GM21717 (cell line): ENCODE results near the gene SSBP3.
"Not testable (repeated sequence)": the region's sequence is repeated elsewhere in the genome, so short reads cannot be mapped to it uniquely, and the experiment has no call there.

Experiments
- ATAC-seq: cut with Tn5 transposase; IDR thresholded peaks from one replicate; pipeline ENCODE4 v1.9.1; 2021; ENCODE audit warnings: mild to moderate bottlenecking, moderate library complexity; ENCODE audit not compliant: unreplicated experiment

SSBP3 gene

DNA sequence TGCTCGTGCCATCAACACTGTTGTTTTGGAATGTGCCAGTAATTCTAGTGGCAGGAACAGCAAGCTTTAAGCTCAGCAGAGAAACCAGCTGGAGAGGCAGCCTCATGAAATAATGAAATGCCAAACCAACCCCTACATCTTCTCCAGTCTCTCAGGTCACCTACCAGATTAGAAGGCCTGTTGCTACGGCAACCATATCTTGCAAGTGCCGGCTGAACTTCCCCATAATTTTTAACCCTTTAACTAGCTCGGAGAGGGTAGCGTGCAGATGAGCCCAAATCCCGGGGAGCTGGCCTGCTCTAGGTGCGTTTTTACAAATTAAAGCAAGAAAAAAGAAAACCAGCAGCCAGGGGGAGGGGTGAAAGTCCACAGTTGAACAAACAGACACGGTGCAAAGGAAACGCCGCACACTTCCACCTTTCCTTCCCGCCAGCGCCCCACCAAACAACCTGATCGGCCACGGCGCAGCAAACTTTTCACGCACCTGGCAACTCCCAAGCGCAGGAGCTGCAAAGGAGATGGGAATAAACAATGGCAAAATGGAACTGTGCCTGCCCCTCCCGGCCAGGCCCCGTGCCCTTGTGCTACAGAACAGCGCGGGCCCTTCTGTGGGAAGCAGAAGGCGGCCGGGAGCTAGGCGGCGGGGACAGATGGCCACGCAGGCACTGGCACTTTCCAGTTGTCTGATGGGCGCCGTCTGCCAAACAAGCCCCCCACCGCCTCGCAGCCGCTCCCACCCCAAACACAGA is 50.1 kb downstream of the SSBP3 start:
- ATAC-seq = no peak

DNA sequence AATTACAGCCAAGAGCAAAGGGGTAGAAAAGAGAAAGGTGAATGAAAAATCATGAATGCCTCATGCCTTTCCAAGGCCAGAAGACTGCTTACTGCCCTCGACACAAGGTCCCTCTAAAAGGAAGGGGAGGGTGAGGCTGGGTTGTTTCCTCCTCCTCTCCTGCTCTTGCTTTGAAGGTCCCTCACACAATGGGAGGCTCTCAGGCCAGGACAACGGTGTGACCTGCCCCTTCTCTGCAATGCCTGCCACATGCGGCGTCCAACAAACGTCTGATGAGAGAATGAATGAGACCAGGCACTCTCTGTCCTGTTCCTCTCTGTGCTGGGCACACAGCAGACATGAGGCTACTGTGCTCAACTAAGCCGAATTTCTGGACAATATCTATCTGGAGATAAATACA is 51.3 kb downstream of the SSBP3 start:
- no peak for ATAC-seq

DNA sequence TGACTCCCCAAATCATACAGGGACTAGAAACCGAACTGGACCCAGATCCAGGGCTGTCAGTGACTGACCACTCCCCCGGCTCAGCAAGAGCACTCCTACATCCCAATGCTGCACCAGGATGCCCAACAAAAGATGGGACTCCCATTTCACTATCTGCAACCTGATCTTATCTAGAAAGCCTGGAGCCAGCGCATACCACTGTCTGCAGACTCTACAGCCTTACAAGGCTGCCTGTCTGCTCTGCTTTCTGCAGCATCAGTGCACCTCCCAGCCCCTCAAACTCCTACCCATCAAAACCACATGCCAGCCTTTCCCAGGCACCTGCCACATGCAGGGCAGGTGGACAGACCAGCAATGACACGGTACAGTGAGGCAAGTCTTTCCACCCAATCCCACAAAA is 52.2 kb downstream of the SSBP3 start:
- ATAC-seq = no peak

DNA sequence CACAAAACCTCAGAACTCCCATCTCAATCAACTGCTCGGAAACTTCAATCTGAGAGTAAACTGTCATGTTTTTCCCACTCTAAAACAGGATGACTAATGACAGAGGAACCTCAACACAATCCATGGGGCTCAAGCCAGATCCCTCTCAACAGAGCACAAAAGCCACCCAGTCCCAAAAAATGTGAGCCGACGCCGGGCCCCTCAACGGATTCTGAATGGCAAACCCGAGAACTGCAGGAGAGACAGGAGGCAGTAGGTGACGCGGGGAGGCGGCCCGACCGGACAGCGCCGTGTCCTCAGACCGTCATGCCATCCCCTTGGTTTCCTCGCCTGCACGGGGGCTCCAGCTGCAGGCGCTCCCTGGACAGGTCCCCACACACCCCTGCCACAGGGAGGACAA is 53.4 kb downstream of the SSBP3 start:
- ATAC-seq = no peak

DNA sequence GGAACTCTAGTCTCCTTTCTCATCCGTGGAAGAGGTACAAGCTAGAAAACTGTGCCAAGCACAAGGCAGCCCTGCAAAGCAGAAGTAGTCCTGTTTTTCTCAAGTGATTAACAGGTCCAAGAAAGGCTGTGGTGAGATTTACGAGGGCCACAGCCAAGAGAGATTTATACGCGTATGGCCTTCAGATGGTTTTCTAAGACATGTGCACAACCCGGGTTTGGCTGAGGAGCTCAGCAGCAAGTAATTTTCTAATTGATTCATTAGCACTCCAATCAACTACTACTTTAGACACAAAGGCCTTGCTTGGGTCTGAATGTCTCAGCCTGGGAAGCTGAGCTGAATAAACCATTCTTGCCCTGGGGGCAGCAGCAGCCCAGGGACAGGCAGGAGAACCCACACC is 55.8 kb downstream of the SSBP3 start:
- no peak for ATAC-seq

DNA sequence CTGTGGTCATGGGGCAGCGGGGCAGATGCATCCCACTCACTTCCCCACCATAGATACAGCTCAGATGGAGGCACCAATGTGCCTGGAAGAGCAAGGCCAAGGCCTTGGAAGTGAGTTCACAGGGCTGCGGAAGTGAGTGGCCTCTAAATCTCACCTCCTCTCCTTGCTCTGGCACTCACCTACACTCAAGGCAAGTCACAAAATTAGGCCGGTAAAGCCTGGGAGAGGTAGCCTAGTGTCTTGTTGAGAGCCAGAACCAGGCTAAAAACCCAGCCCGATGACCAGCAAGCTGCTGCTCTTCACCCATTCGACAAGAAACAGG is 57.5 kb downstream of the SSBP3 start:
- no peak for ATAC-seq

DNA sequence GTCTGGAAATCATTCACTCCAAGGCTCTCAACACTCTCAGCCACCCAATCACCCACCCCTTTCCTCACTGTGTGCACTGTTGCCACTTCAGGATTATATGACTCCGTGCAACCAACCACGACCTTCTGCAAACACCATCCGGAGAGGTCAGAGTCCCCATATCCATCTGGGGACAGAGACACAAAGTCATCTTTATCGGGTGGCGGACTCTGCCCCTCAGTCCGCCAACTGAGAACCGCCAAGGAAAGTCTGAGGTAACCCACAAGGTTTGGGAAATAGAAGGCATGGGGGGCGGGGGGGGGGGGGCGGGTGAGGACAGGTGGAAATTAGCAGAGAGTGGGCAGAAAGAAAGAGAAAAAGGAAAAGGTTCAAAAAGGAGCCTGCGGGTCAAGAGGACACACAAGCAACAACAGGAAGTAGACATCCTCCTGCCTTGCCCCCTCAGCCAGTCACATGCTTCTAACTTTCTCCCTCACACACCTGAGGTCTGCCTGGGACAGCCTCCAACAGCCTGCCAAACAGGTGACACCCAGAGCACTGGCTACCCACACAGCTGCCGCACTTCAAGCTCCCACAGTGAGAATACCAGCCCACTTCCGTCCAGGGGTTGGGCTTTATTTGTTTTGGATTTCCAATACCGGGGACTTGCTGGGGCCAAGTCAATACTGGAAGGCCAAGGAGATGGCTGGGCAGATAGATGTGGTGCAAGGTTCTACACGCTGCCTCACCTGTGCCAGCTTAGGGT is 58.1 kb downstream of the SSBP3 start:
- ATAC-seq = no peak

DNA sequence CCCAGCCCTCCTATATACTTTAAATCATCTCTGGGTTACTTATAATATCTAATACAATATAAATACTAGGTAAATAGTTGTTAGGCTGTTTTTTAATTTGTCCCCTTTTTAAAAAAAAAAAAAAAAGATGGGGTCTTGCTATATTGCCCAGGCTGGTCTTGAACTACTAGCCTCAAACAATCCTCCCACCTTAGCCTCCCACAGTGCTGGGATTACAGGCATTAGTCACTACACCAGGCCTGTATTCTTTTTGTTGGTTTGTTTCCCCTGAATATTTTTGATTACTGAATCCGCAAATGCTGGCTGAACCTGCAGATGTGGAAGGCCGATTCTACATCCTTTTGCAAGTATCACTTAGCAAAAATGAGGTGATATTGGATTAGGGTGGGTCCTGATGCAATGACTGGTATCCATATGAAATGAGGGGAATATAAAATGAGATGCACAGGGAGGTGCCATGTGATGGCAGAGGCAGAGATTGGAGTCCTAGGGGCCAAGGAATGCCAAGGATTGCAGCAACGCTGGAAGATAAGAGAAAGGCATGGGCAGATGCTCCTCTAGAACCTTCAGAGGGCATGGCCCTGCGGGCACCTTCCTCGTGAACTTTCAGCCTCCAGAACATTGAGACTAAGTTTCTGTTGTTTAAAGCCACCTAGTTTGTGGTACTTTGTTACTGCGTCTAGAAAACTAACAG is 58.8 kb downstream of the SSBP3 start:
- ATAC-seq = no peak

DNA sequence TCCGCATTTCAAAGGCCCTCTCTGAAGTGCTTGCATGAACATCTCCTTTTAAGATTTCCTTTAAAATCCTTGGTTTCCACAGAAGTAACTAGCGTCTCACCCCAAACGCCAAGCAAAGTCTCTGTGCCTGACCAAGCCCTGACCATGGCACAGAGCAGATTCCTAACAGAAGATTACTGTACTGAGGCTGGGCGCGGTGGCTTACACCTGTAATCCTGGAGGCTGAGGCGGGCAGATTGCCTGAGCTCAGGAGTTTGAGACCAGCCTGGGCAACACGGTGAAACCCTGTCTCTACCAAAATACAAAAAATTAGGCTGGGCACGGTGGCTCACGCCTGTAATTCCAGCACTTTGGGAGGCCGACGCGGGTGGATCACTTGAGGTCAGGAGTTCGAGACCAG is 60.6 kb downstream of the SSBP3 start:
- not testable (repeated sequence) for ATAC-seq

DNA sequence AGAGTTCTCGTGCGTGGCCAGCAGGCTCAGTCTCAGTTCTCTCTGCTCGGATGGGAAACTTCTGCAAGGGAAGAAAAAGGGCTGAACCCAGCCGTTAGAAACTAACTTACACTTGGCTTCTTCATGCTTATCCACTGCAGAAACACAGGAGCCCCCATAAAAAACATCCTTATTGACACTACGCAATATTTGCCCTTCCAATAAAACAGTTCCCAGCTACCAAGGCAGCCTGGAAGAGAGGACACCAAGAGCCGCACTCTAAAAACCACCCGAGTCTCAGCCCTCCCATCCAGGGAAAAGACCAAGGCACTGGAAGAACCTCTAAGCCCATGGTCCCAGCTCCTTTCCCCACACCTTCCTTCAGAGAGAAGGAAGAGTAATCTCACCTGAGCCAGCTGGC is 61.1 kb downstream of the SSBP3 start:
- ATAC-seq = no peak

DNA sequence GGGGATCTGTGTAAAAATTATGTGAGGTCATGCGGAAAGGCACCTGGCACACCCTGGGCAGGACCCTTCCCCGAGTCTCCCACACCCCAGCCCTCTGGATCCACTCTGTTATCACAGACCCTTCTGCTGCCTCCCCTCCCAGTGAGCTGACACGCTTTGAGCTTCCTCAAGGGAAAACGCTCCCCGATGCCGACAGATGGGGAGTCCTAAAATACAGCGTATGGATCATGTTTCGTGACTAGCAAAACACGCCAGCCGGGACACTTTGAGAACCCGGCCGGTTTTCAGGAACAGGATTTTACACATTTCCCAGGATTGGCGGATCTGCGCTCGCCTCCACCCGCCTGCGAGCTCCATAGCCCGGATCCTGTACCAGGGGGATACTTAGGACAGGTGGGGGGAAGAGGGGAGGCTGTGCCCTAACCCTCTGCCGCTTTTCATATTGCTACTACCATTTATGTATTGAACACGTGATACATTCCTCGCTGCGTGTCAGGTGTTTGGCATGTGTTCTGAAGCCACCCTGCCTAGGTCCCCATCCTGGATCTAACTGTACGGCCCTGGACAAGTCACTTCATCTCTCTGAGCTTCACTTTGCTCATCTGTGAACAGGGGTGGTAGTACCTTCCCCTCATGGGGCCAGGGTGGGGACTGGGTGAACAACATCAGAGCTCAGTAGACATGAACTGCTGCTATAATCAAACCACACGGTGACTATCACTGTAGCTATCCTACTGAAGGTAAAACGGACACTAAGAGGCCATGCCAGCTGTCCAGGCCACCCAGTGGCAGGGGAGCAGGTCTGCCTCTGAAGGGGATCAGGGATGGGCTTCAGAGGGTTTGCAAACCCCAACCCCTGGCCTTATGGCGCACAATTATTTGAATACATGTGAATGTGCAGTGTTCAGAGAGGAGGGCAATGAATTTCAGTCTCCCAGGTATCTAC is 63.2 kb downstream of the SSBP3 start:
- ATAC-seq = no peak

DNA sequence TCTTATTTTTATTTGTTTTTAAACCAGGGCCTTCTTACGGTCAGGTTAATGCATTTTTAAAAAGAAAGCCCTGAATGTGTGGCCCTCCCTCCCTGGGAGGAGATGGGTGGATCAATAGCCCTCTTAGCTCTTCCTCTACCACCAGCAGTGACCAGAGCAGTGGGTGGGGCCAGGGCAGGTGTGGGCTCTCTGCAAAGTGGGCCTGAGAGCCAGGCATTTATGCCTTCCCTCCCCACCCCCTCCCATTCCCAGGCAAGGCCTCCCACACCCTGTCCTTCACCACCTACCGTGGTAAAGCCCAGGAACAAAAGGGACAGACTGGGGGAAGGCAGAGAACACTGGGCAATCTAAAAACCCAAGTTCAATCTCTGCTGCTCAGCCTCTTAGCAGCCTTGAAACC is 63.9 kb downstream of the SSBP3 start:
- no peak for ATAC-seq

DNA sequence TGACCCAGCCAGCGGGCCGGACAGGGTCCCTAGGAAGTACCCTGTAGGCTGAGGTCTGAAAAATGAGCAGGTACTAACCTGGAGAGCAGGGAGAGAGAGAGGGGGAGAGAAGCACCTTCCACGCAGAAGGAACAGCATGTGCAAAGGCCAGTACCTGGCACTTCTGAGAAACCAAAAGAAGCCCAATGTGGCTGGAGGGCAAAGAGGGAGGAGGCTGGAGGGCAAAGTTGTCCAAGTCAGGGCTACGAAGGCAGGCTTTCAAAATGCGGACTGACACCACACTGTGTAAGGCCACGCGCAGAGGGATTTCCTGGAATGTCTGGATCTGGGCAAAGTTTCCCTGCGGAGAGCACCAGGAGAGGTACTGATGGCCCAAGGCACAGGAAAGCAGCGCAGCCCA is 64.4 kb downstream of the SSBP3 start:
- no peak for ATAC-seq

DNA sequence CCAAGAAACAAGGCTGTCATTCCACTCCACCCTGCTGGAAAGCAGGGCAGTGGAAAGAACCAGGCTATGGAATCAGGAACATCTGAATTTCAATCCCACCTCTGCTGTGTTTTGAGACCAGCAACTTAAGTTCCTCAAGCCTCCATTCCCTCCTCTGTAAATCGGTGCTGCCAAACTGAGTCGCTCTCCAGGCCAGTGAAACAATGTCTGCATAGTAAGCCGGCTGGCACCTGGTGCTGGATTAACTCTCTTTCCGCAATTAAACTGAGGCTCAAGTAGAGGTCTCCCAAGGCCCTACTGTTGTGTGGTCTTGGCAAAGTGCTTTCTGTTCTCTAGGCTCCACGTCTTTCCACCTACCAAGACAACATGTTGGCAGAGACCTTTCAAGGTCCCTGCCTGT is 65.3 kb downstream of the SSBP3 start:
- ATAC-seq = no peak

DNA sequence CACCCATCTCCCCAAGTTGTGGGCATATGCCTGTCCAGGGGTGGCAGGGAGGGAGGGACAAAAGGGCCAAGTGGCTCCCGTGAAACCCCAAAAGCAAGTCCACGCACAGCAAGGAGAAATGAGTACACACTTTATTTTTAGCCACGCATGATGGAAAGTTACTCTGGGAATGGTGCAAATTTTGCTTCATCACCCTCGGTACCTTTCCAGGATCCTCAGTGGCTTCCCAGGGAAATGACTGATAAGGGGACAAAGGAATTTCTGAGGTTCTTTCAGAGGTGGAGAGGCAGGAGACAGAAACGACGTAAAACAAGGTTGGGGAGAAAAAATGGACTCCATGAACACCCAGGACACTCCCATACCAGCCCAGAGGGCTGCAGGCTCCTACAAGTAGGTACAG is 65.8 kb downstream of the SSBP3 start:
- ATAC-seq = no peak

DNA sequence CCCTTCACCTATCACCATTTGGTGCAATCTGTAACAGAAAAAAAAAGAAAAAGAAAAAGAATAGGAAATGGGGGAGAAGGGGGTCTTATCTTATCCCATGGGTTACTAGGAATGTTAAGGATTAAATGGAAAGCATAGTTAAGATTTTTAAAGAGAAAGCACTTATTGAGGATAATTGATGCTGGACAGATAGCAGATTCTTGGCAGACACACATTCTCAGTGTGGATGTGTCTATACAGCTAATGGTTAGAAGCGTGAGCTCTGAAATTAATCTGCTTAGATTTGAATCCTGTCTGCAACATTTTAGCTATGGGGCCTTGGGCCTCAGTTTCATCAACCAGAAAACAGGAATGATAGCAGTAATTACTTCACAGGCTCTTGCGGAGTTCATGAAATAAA is 67.1 kb downstream of the SSBP3 start:
- no peak for ATAC-seq

DNA sequence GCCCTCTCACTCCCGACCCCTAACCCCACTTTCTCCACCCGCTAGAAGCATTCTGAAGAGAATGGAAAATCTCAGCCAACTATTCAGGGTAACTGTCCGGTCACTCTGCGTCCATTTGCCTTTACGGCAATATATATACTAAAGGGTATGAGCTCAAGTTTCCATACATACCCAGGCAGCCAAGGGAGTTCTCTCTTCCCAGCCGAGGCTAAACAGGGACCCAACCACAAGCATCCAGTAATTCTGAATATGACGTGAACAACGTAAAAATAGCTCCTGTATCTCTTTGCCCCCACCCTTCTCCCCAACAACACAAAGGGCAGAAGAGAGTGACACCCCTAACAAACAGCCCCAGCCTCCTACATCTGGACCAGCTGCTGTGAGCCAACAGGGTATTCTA is 67.7 kb downstream of the SSBP3 start:
- no peak for ATAC-seq

DNA sequence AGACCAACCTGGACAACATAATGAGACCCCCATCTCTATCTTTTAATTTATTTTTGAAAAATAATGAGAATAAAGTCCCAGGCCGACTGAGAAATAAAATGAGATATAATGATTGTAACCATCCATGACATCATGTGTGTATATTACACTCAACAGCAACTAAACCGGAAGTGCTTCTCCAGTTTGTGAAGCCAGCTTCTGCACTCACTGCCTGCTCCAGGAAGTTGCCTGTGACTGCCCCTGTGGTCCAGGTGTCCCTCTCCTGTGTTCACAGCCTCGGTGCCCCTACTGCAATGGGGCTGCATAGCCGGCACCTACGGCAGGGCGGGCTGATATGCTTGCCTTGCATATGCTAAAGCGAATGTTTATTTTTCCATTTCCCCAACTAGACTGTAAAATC is 68.3 kb downstream of the SSBP3 start:
- ATAC-seq = no peak

DNA sequence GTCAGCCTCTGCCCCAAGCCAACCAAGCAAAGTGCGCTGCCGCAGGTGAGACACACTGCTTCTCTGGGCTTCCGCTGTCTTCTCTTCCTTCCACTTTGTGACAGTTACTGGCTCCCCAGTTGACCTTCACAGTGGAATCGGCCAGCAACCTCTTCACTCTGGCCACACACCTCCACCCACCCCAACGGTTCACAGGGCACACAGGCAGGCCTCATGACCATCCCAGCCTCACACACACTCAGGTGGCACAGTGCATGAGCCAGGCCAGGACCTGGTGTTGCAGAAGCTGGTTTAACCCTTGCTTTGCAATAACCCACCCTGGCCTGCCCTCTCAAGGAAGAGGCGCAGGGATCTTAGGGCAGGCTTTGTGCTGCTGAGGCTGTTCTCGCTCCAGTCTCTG is 69.2 kb downstream of the SSBP3 start:
- ATAC-seq = no peak

DNA sequence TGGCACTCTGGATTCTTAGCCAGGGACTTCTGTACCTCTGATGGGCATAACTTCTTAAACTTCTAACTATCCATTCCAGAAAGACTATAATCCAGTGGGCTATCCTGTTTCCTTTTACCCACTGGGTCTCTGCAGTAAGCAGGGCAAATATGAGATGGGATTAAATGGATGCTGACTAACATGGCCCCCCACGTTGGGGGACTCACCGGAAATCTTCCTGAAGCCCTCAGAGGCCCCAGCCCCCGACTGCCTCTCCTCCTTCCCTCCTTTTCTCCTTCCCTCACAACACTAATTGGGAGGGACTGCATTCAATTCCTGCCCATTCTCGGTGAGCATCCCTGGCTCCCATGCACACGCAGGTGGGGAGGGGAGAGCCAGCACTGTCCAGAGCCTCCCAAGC is 70.1 kb downstream of the SSBP3 start:
- no peak for ATAC-seq

DNA sequence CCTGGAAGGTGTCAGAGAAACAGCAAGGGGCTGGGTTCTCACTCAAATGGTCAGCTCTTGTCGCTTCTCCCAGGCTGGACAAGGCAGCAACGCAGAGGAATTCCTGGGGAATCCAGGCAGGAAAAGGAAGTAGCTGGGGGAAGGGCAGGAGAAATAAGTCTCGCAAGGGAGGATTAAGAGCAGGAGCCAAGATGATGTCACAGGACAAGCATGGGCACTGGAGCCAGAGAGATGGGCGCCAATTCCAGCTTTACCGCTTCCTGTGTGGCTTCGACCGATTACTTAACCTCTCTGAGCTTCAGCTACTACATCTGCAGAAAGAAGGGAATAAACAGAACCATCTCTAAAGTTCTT is 70.5 kb downstream of the SSBP3 start:
- ATAC-seq = no peak
